Measurements from ENCODE around the gene SSR2.

SSR2 gene

DNA sequence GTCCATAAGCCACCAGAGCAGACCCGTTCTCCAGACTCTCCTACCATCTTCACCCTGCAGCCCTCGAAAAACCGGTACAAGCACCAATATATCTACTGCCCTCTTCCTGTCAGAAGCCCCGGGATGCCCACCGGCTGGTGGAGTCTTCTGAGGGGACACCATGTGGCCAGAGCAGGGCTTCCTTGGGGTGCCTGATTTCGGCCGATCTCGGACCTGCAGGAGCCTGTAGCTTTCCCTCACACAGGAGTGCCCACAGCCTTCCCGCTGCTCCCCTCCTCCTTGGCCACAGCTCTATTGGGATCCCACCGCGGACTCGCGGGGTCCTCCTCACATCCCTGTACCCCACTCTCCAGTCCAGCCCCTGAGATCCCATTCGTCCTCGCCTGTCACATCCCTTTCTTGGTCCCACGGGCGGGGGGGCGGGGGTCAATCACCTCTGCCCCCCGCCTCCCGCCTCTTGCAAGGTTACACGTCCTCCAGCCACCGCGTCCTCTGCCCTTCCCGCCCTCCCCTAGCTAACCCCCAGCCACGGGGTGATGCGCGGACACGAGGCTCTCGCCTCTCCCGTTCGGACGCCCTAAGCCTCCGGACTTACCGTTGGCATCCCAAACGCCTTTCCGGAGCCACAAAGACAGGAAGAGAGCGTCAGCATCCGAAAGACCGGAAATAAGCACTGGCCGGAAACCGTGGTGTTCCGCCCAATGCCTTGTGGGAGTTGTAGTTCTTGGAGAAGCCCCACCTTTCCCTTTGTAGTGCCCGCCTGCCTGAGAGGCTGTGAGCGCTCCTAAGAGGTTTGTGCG, at the start of gene SSR2:
SSR2 (minus strand) TSS at position 659 of the 800 bp plus-strand sequence. CDS start 784 bp downstream, outside the sequence.
- DNase-seq (ENCODE audit: low read depth in 3 of 3), result peak; percentile 72 to 83 (median 77)

DNA sequence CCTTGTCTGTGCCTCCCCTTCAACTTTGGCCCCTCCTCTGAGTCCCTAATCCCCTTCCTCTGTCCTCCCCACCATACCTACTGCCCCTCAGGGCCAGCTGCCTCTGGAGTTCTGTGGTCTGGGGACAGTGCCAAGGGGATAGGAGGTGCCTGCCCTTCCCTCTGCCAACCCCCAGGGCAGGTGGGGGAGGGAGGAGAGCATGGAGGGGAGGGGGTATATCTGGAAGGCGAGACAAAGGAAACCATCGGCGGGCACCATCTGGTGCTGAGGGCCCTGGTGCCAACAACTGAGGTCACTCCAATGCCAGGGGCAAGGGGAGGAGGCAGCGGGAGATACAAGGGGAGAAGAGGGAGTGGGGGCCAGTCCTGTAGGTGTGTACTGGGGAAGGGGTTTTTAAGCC, 49.8 kb upstream of the SSR2 start:
- DNase-seq (ENCODE audit: low read depth in 3 of 3), result no peak

GRCh38 chr1:156069490-156070455, 49.0 kb upstream of the SSR2 start:
- no peak for DNase-seq (ENCODE audit: low read depth in 3 of 3)

DNA sequence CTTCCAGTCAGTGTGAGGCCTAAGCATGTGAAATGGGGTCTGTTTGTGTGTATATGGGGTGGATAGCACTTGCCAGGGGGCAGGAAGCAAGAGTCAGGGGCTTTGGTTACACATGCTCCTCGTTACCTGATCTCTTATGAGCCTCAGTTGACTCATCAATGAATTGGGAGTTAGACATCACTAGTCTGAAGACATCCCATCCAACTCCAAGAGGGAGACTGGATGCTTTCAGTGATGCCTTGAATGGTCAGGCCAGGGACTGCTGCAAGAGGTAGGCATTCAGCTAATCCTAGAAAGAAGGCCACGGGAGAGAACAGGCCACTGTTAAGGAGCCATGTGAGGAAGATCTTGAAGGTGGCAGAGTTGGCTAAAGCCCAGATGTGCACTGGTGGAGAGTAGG, 46.5 kb upstream of the SSR2 start:
- no peak for DNase-seq (ENCODE audit: low read depth in 3 of 3)

DNA sequence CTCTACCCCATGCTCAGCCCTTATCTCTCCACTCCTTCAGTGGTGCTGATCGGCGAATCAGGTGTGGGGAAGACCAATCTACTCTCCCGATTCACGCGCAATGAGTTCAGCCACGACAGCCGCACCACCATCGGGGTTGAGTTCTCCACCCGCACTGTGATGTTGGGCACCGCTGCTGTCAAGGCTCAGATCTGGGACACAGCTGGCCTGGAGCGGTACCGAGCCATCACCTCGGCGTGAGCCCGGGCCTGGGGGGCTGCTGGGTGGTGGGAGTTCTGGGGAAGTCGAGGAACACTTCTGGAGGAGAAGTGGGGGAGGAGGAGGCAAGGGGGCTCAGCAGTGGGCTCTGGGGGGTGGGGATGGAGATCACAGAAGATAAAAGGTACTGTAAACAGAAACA, 45.1 kb upstream of the SSR2 start:
- no peak for DNase-seq (ENCODE audit: low read depth in 3 of 3)

DNA sequence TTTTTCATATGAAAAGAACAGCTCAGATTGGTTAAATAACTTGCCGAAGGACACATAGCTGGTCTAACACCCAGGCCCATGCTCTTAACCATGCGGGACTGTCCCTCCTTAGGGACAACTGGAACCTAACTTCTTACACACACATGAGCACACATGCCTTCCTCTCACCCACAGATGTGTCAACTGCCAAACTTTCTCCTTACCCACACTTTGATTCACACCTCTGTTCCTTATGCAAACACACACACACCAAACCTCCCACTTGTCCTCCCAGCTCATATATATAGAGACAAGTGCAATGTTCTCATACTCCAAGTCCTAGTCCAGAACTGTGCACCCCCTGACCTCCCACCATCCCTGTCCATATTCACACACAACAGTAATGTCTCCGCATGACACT, 44.5 kb upstream of the SSR2 start:
- DNase-seq (ENCODE audit: low read depth in 3 of 3), result no peak

DNA sequence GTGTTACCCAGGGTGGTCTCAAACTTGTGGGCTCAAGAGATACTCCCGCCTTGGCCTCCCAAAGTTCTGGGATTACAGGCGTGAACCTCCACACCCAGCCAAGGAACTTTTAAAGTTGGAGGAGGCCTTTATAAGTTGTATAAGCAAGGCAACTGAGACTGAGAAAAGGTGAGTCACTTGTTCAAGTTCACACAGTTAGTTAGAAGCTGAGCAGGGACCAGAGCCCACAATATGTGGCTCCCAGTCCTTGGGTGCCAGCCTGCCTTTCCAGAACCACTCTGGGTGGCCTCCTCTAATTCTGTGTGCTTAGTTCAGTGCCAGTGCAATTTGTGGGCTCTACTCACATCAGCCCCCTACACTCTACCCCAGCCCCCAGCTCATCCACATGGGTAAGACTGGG, 43.9 kb upstream of the SSR2 start:
- no peak for DNase-seq (ENCODE audit: low read depth in 3 of 3)

DNA sequence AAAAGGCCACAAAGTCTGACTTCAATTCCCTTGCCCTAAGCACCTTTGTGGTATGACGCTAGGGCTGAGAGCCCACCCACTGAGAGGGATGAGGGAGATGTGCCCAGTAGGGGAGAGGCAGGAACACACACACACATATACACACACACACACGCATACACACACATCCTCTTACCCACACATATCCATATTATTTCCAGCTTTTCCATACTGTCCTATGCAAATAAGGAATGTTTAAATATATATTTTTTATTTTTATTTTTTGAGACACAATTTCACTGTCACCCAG, 43.2 kb upstream of the SSR2 start:
- DNase-seq (ENCODE audit: low read depth in 3 of 3), result no peak

- no peak for DNase-seq (ENCODE audit: low read depth in 3 of 3)
Observed at GRCh38 chr1:156062189-156062588, 41.4 kb upstream of the SSR2 start.

DNA sequence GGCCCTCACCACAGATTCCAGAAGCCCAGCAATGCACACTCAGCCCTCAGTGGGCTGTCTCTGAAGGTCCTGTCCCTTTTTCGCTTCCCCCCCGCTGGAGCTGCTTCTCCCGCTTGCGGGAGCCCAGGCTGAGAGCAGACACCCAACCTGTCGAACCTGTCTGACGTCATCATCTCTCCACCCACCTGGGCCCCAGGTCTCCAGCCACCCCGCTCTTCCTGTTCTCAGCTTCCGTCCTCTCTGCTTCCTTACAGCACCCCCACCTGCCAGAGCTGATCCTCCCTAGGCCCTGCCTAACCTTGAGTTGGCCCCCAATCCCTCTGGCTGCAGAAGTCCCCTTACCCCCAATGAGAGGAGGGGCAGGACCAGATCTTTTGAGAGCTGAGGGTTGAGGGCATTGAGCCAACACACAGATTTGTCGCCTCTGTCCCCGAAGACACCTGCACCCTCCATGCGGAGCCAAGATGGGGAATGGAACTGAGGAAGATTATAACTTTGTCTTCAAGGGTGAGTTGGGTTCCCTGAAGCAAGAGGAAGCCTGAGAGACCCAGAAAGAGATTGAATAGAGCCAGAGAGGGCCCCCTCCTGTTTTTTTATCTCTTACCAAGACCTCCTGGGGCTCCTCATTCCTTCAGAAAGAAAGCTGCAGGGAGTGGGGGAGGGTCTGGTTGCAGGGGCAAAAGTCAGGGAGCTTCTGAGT, 40.3 kb upstream of the SSR2 start, which contains the start of gene RAB25:
RAB25 (plus strand) TSS at position 224 of the 700 bp plus-strand sequence; CDS start at position 465, 241 bp downstream.
- no peak for DNase-seq (ENCODE audit: low read depth in 3 of 3)

- DNase-seq (ENCODE audit: low read depth in 3 of 3), result no peak
Observed at GRCh38 chr1:156056326-156056849, 35.6 kb upstream of the SSR2 start.

GRCh38 chr1:156055281-156056048, 34.7 kb upstream of the SSR2 start:
- no peak for DNase-seq (ENCODE audit: low read depth in 3 of 3)

DNA sequence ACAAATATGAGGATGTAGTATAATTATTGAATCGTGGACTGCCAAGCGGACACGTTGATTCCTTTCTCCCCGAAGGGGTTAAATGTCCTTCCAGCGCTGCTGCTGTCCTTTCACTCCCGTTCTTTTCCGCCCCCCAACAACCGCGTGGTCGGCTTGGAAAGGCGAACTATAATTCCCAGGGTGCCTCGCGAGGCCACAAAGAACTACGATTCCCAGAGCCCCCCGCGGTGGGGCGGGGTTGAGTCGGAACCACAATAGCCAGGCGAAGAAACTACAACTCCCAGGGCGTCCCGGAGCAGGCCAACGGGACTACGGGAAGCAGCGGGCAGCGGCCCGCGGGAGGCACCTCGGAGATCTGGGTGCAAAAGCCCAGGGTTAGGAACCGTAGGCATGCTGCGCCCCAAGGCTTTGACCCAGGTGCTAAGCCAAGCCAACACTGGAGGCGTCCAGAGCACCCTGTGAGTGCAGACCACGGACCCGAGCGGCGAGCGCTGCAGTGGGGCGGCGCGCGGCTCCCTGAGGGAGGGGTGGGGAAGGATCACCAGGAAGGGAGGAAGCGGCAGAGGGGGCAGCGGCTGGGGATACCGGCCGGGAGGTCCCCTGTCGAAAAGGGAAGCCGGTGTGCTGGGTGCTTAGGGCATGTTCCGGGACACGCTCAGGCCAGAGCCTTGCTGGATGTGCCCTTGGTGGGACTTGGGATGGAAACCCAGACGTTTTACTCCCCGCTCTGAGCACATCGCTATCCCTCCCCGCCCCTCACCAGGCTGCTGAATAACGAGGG, 33.9 kb upstream of the SSR2 start, which contains the start of gene LAMTOR2:
LAMTOR2 (plus strand) TSS at position 283 of the 781 bp plus-strand sequence; CDS start at position 391, 108 bp downstream.
- DNase-seq (ENCODE audit: low read depth in 3 of 3), result peak; percentile 94 to 95 (median 94)

GRCh38 chr1:156053768-156054499, 33.2 kb upstream of the SSR2 start, which contains the start of gene UBQLN4:
Gene UBQLN4 (minus strand): TSS chr1:156053798. CDS start chr1:156053701, 97 bp downstream.
- peak; percentile 70 to 85 (median 78) for DNase-seq (ENCODE audit: low read depth in 3 of 3)

DNA sequence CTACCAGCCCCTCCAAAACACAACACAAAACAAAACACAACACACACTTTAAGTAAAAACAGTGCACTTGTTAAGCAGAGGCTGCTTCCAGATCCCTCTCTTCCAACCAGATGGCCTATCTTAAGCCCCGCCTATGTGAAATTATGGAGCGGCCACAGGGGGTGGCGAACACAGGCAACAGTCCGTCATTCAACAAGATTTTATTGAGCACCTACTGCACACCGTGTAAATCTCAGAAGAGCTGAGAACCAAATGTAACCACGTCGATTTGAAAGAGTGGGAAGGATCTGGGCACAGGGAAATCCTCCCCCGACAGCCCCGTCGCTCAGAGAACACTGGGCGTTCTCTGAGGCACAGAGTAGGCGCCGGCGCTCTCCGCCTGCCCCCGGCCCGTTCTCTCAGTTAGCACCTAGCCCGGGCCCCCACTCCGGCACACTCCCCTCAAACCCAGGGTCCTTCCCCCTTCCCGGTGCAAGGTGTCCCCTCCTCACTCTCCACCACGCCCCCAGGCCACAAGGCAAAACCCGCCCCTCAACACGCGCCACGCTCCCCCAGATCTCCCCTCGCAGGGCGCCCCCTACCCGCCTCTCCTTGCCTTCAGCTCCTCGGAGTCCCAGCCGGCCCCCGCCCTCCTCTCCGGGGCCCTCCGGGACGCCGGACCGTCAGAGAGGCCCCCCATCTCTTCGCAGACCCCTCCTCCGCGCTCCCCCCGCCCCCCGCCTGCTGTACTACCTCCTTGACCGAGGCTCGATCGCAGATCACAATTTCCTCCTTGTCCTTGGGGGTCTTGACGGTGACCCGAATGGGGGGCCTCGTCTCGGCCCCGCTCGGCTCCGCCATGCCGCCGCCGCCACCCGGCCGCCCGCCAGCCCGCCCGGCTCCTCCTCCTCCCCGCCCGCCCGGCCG, 32.4 kb upstream of the SSR2 start:
- DNase-seq (ENCODE audit: low read depth in 3 of 3), result peak in 2 of 3 donors; percentile 34 to 61

GRCh38 chr1:156051011-156051725, 30.4 kb upstream of the SSR2 start:
- DNase-seq (ENCODE audit: low read depth in 3 of 3), result no peak

DNA sequence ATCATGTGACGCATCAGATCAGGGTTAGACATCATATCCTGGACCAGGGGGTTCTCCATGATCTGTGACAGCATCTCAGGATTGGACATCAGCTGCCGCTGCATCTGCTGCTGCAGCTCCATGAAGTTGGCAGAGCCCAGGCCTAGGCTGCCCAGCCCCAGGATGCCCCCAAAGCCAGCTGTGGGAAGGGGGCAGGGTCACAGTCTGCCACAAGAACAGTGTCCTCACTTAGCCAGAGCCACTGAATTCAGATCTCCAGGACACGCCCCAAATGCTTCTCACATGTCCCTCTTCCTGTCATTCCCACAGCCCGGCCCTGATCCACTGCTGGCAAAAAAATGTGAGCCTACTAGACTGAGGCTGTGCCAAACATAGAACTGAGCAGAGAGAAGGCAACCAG, 29.6 kb upstream of the SSR2 start:
- DNase-seq (ENCODE audit: low read depth in 3 of 3), result no peak

Measured in stimulated activated CD4-positive, alpha-beta T cell treated with anti-CD3 and anti-CD28 coated beads, TNF-alpha, amount 100 ng/mL, for 48 hours (primary cell).